Fibroblast of lung (primary cell): ENCODE data around the gene ZFTA. TPM values are rescaled to one million over a fixed set of nuclear protein-coding genes. Genes with fewer than 3 reads are reported as not detected.
"Not testable (repeated sequence)": the region's sequence is repeated elsewhere in the genome, so short reads cannot be mapped to it uniquely, and the experiment has no call there.

Source experiments
- DNase-seq, 2 donors: peaks; one replicate each; pipeline versions ENCODE4 v3.0.0 to v3.0.0-alpha.2; 2010; ENCODE audit warnings: low read depth in 2 of 2
- H2AFZ ChIP-seq: 2 replicates; pipeline ENCODE4 v1.5.1; 2012; ENCODE audit warnings: low read length, control low read depth, inconsistent platforms
- H3K27ac ChIP-seq: 2 replicates; pipeline ENCODE4 v1.5.1; 2011; ENCODE audit warnings: low read length, control low read depth; ENCODE audit not compliant: insufficient read depth
- H3K27me3 ChIP-seq: 2 replicates; pipeline ENCODE4 v1.5.1; 2011; ENCODE audit warnings: mild to moderate bottlenecking, low read length; ENCODE audit not compliant: control insufficient read depth, insufficient read depth
- H3K36me3 ChIP-seq: 2 replicates; pipeline ENCODE4 v1.5.1; 2011; ENCODE audit warnings: low read length; ENCODE audit not compliant: control insufficient read depth, insufficient read depth
- H3K4me1 ChIP-seq: 2 replicates; pipeline ENCODE4 v1.5.1; 2011; ENCODE audit warnings: low read length; ENCODE audit not compliant: control insufficient read depth, insufficient read depth; ENCODE audit errors: extremely low read depth
- H3K4me2 ChIP-seq: 2 replicates; pipeline ENCODE4 v1.5.1; 2011; ENCODE audit warnings: low read length, control low read depth; ENCODE audit not compliant: insufficient read depth; ENCODE audit errors: extremely low read depth
- H3K4me3 ChIP-seq, 4 experiments: fragments of 200-600 bp in 1 of 4; sonication (generic) in 1 of 4; replicated peaks in 1 of 4; 2 replicates each; pipeline ENCODE4 v1.5.1; 2011 to 2016; ENCODE audit warnings: low read length in 4 of 4, low read depth in 3 of 4, mild to moderate bottlenecking in 3 of 4, control low read depth in 2 of 4, inconsistent platforms in 1 of 4, mixed read lengths in 1 of 4; ENCODE audit not compliant: insufficient read depth in 1 of 4; ENCODE audit errors: control extremely low read depth in 1 of 4
- H3K79me2 ChIP-seq: 2 replicates; pipeline ENCODE4 v1.5.1; 2012; ENCODE audit warnings: mild to moderate bottlenecking, low read length, inconsistent platforms; ENCODE audit not compliant: control insufficient read depth, insufficient read depth
- H3K9ac ChIP-seq: 2 replicates; pipeline ENCODE4 v1.5.1; 2011; ENCODE audit warnings: mild to moderate bottlenecking, low read length, control low read depth; ENCODE audit not compliant: insufficient read depth
- H3K9me3 ChIP-seq: 2 replicates; pipeline ENCODE4 v1.5.1; 2012; ENCODE audit warnings: low read depth, low read length; ENCODE audit not compliant: control insufficient read depth, insufficient read depth
- H4K20me1 ChIP-seq: 2 replicates; pipeline ENCODE4 v1.5.1; 2011; ENCODE audit warnings: low read length; ENCODE audit not compliant: control insufficient read depth, insufficient read depth; ENCODE audit errors: extremely low read depth
- CTCF ChIP-seq, 2 donors: IDR thresholded peaks in 1 of 2; conservative IDR thresholded peaks in 1 of 2; 1 replicate in 1 of 2; 2 replicates in 1 of 2; pipeline ENCODE4 v1.5.1; 2011 to 2012; ENCODE audit warnings: low read length in 2 of 2, control low read depth in 1 of 2, inconsistent platforms in 1 of 2, low read depth in 1 of 2, mild to moderate bottlenecking in 1 of 2
- EZH2 ChIP-seq: IDR thresholded peaks from 2 replicates; pipeline ENCODE4 v1.5.1; 2012; ENCODE audit warnings: low read length, control low read depth, mild to moderate bottlenecking; ENCODE audit errors: missing control alignments
- polyA plus RNA-seq, 2 donors: library from polyadenylated mRNA; depleted of rRNA in 1 of 2; stranded (reverse) in 1 of 2; unstranded in 1 of 2; fragments of >200 nt; gene quantifications; 2 replicates each; pipeline ENCODE4 v1.2.1, GENCODE V29; 2011 to 2012; ENCODE audit warnings: missing spikeins in 1 of 2
- total RNA-seq: library from RNA; depleted of rRNA; stranded (reverse); fragments of >200 nt; gene quantifications from 2 replicates; pipeline ENCODE4 v1.2.1, GENCODE V29; 2014

The ZFTA gene
- total and polyA plus RNA-seq, 2 donors (not counting 1 experiment from before 2014, with no cell fraction given), result 5.4 to 12.9 TPM

GRCh38 chr11:63782749-63783148, 14.2 kb upstream of the ZFTA start:
- H4K20me1 ChIP-seq, result no peaks in the 10 kb centered on the region
- DNase-seq, result no peak

GRCh38 chr11:63779039-63779438, 10.5 kb upstream of the ZFTA start:
- peak in 1 of 2 donors; percentile 27 for DNase-seq
- H3K4me3 ChIP-seq, result no peak overlapping the region
- H2AFZ ChIP-seq, result no peak overlapping the region
- no peaks in the 10 kb centered on the region for H3K4me1 ChIP-seq
- H3K79me2 ChIP-seq, result no peaks in the 10 kb centered on the region
- H3K27ac ChIP-seq, result no peak overlapping the region
- H4K20me1 ChIP-seq, result no peaks in the 10 kb centered on the region
- no peaks in the 10 kb centered on the region for H3K9me3 ChIP-seq
- no peak overlapping the region for H3K9ac ChIP-seq
- no peak overlapping the region for H3K4me2 ChIP-seq
- H3K36me3 ChIP-seq, result no peaks in the 10 kb centered on the region
- TF ChIP-seq CTCF (conservative IDR thresholded peaks at IDR 0.05 in 1 of 2, IDR thresholded peaks at IDR 0.05 in 1 of 2; ENCODE audit: low read depth in 1 of 2, low read length in 2 of 2), result no peak
- TF ChIP-seq EZH2, result no peak
- H3K27me3 ChIP-seq, result no peaks in the 10 kb centered on the region

More at GRCh38 chr11:63782749-63783148, 14.2 kb upstream of the ZFTA start:
- Histone ChIP-seq H3K4me1 (no peaks in the 10 kb centered on the region), H3K79me2 (no peaks in the 10 kb centered on the region), H3K4me2 (no peak overlapping the region), H3K4me3 (no peak overlapping the region), H3K27ac (no peak overlapping the region), H3K27me3 (no peaks in the 10 kb centered on the region), H3K9me3 (no peaks in the 10 kb centered on the region), H3K9ac (no peak overlapping the region), H2AFZ (no peak overlapping the region), H3K36me3 (no peaks in the 10 kb centered on the region)
- TF ChIP-seq CTCF (conservative IDR thresholded peaks at IDR 0.05 in 1 of 2, IDR thresholded peaks at IDR 0.05 in 1 of 2; ENCODE audit: low read depth in 1 of 2, low read length in 2 of 2) (no peak), EZH2 (no peak)

GRCh38 chr11:63775191-63775590, 6.6 kb upstream of the ZFTA start:
- Histone ChIP-seq H3K9ac (no peak overlapping the region), H3K79me2 (no peaks in the 10 kb centered on the region), H3K36me3 (no peaks in the 10 kb centered on the region), H3K27me3 (no peaks in the 10 kb centered on the region), H4K20me1 (no peaks in the 10 kb centered on the region), H3K4me1 (no peaks in the 10 kb centered on the region), H3K4me3 (no peak overlapping the region), H3K9me3 (no peaks in the 10 kb centered on the region), H3K27ac (no peak overlapping the region), H2AFZ (no peak overlapping the region), H3K4me2 (no peak overlapping the region)
- no peak for DNase-seq
- TF ChIP-seq CTCF (conservative IDR thresholded peaks at IDR 0.05 in 1 of 2, IDR thresholded peaks at IDR 0.05 in 1 of 2; ENCODE audit: low read depth in 1 of 2, low read length in 2 of 2) (no peak), EZH2 (no peak)

- not testable (repeated sequence) for H3K9ac ChIP-seq, H3K4me3 ChIP-seq, H3K79me2 ChIP-seq, H3K36me3 ChIP-seq, H3K27me3 ChIP-seq, H4K20me1 ChIP-seq, H3K4me2 ChIP-seq, DNase-seq, H3K4me1 ChIP-seq, H3K27ac ChIP-seq, H3K9me3 ChIP-seq, H2AFZ ChIP-seq
Observed at GRCh38 chr11:63771741-63772318, 3.3 kb upstream of the ZFTA start.
